Measurements from ENCODE around the gene FOXN3. TPM values are rescaled to one million over a fixed set of nuclear protein-coding genes. Genes with fewer than 3 reads are reported as not detected.

FOXN3 gene
- total RNA-seq, 4 donors from 2014 or later: 91.7 to 207 (median 125) TPM

- ATAC-seq (ENCODE audit: low FRiP score) (no peak), DNase-seq (ENCODE audit: low spot score) (no peak)
- TF ChIP-seq CTCF (IDR thresholded peaks at IDR 0.05): no peak
Observed at GRCh38 chr14:89182326-89182725, 234.7 kb downstream of the FOXN3 start.

GRCh38 chr14:89180546-89180945 is 236.5 kb downstream of the FOXN3 start:
- no peak for DNase-seq (ENCODE audit: low spot score)
- no peak for ATAC-seq (ENCODE audit: low FRiP score)
- TF ChIP-seq CTCF (IDR thresholded peaks at IDR 0.05): no peak

GRCh38 chr14:89179891-89180404 is 237.1 kb downstream of the FOXN3 start:
- ATAC-seq (ENCODE audit: low FRiP score) (no peak), DNase-seq (ENCODE audit: low spot score) (no peak)
- no peak for TF ChIP-seq CTCF (IDR thresholded peaks at IDR 0.05)

GRCh38 chr14:89178800-89179535 is 238.1 kb downstream of the FOXN3 start:
- ATAC-seq (ENCODE audit: low FRiP score): peak; percentile 61
- TF ChIP-seq CTCF (IDR thresholded peaks at IDR 0.05): no peak
- DNase-seq (ENCODE audit: low spot score): no peak

- ATAC-seq (ENCODE audit: low FRiP score): no peak
- no peak for DNase-seq (ENCODE audit: low spot score)
- TF ChIP-seq CTCF (IDR thresholded peaks at IDR 0.05): no peak
Observed at GRCh38 chr14:89178376-89178775, 238.7 kb downstream of the FOXN3 start.

- DNase-seq (ENCODE audit: low spot score) (no peak), ATAC-seq (ENCODE audit: low FRiP score) (no peak)
- no peak for TF ChIP-seq CTCF (IDR thresholded peaks at IDR 0.05)
Observed at GRCh38 chr14:89175881-89176799, 240.9 kb downstream of the FOXN3 start.

Data from omental fat pad (tissue), 4 donors.